SU-DHL-6 (cell line): ENCODE measurements around the gene SCAF1.

ENCODE experiments used
- H2AFZ ChIP-seq: fragments of 200-600 bp; sonication (generic); 2 replicates; pipeline ENCODE4 v1.6.1; 2014; ENCODE audit warnings: low read depth, mild to moderate bottlenecking, moderate library complexity, mixed read lengths, antibody characterized with exemption, low read length; ENCODE audit not compliant: severe bottlenecking
- H3F3A ChIP-seq: fragments of 200-600 bp; shearing (Covaris generic); 2 replicates; pipeline ENCODE4 v1.6.0; 2016; ENCODE audit warnings: antibody characterized with exemption, mild to moderate bottlenecking; ENCODE audit not compliant: insufficient read depth
- H3K27ac ChIP-seq: fragments of 200-600 bp; sonication (generic); 2 replicates; pipeline ENCODE4 v1.5.1; 2016; ENCODE audit warnings: low read depth, mild to moderate bottlenecking, low read length, moderate library complexity, mixed read lengths
- H3K27me3 ChIP-seq: fragments of 200-600 bp; sonication (generic), shearing (Covaris generic); 2 replicates; pipeline ENCODE4 v1.6.0; 2014; ENCODE audit warnings: mild to moderate bottlenecking, low read length
- H3K36me3 ChIP-seq: fragments of 200-600 bp; sonication (generic); 2 replicates; pipeline ENCODE4 v1.6.1; 2014; ENCODE audit warnings: mild to moderate bottlenecking, low read length, mixed read lengths
- H3K4me2 ChIP-seq: fragments of 300-600, 200-600 bp; shearing (Covaris generic), sonication (generic); 2 replicates; pipeline ENCODE4 v1.6.0; 2014; ENCODE audit warnings: low read length, low read depth, mild to moderate bottlenecking; ENCODE audit not compliant: poor library complexity, severe bottlenecking
- H3K4me3 ChIP-seq: fragments of 200-600 bp; sonication (generic); 2 replicates; pipeline ENCODE4 v1.5.1; 2014; ENCODE audit warnings: antibody characterized with exemption, low read length, mild to moderate bottlenecking, mixed read lengths; ENCODE audit not compliant: insufficient read depth, poor library complexity, severe bottlenecking
- H3K79me2 ChIP-seq: fragments of 200-600 bp; sonication (generic); 2 replicates; pipeline ENCODE4 v1.6.1; 2014; ENCODE audit warnings: mild to moderate bottlenecking, low read length, moderate library complexity; ENCODE audit not compliant: insufficient read depth
- H3K9ac ChIP-seq: fragments of 200-600 bp; sonication (generic); 2 replicates; pipeline ENCODE4 v1.7.0; 2014; ENCODE audit warnings: mild to moderate bottlenecking, low read length
- H3K9me2 ChIP-seq: fragments of 200-600 bp; sonication (generic); replicated peaks from 2 replicates; pipeline ENCODE4 v1.6.1; 2014; ENCODE audit warnings: low read length; ENCODE audit not compliant: insufficient read depth
- H3K9me3 ChIP-seq: fragments of 200-600 bp; sonication (generic); 2 replicates; pipeline ENCODE4 v1.6.1; 2014; ENCODE audit warnings: low read length, mixed read lengths; ENCODE audit not compliant: insufficient read depth
- H4K20me1 ChIP-seq: fragments of 200-600 bp; sonication (generic); 2 replicates; pipeline ENCODE4 v1.6.1; 2014; ENCODE audit warnings: low read depth, mild to moderate bottlenecking, antibody characterized with exemption, low read length, moderate library complexity, mixed read lengths
- CTCF ChIP-seq: fragments of 200-600 bp; sonication (generic); IDR thresholded peaks from one replicate; pipeline ENCODE4 v1.5.1; 2017; ENCODE audit warnings: antibody characterized with exemption, mild to moderate bottlenecking, low read length, moderate library complexity; ENCODE audit not compliant: insufficient read depth, poor library complexity, severe bottlenecking
- EZH2phosphoT487 ChIP-seq: fragments of 200-600 bp; sonication (generic), shearing (Covaris generic); conservative IDR thresholded peaks from 2 replicates; pipeline ENCODE4 v1.6.1; 2018; ENCODE audit warnings: mild to moderate bottlenecking, antibody characterized with exemption, low read length, moderate library complexity, mixed read lengths

SCAF1 gene

GRCh38 chr19:49666120-49666444, 24.1 kb downstream of the SCAF1 start:
- Histone ChIP-seq H3K4me2 (peak overlapping the region; percentile 96), H3K9ac (peak overlapping the region; percentile 90), H3K9me2 (no peaks in the 10 kb centered on the region), H4K20me1 (no peaks in the 10 kb centered on the region), H3K36me3 (no peaks in the 10 kb centered on the region), H2AFZ (no peak overlapping the region), H3F3A (no peaks in the 10 kb centered on the region), H3K27me3 (no peaks in the 10 kb centered on the region), H3K27ac (peak overlapping the region; percentile 90), H3K4me3 (peak overlapping the region; percentile 96), H3K79me2 (peaks cover 44% of the 10 kb centered on the region), H3K9me3 (no peaks in the 10 kb centered on the region)
- TF ChIP-seq EZH2phosphoT487 (no peak), CTCF (no peak)

GRCh38 chr19:49667473-49667872, 25.5 kb downstream of the SCAF1 start:
- Histone ChIP-seq H3K79me2 (peaks cover 44% of the 10 kb centered on the region), H3K4me2 (peak overlapping the region; percentile 96), H3K9ac (peak overlapping the region; percentile 90), H3K27ac (no peak overlapping the region), H3K9me3 (no peaks in the 10 kb centered on the region), H4K20me1 (no peaks in the 10 kb centered on the region), H3K4me3 (peak overlapping the region; percentile 27), H3K9me2 (no peaks in the 10 kb centered on the region), H2AFZ (no peak overlapping the region), H3K27me3 (no peaks in the 10 kb centered on the region), H3K36me3 (no peaks in the 10 kb centered on the region), H3F3A (peaks cover 7% of the 10 kb centered on the region; the same call in 1 of the 2 replicates)
- TF ChIP-seq EZH2phosphoT487 (no peak), CTCF (no peak)

GRCh38 chr19:49669516-49669915, 27.5 kb downstream of the SCAF1 start:
- Histone ChIP-seq H3K79me2 (peaks cover 30% of the 10 kb centered on the region), H3K9ac (no peak overlapping the region), H3K9me3 (no peaks in the 10 kb centered on the region), H3K4me3 (no peak overlapping the region), H3K36me3 (no peaks in the 10 kb centered on the region), H3K9me2 (no peaks in the 10 kb centered on the region), H2AFZ (no peak overlapping the region), H3F3A (peaks cover 14% of the 10 kb centered on the region), H3K27ac (no peak overlapping the region), H3K27me3 (no peaks in the 10 kb centered on the region), H3K4me2 (no peak overlapping the region), H4K20me1 (no peaks in the 10 kb centered on the region)
- TF ChIP-seq CTCF: no peak
- no peak for TF ChIP-seq EZH2phosphoT487
